H1 (cell line): ENCODE data around the gene COL28A1. TPM values are rescaled to one million over a fixed set of nuclear protein-coding genes. Genes with fewer than 3 reads are reported as not detected.

Experiments
- CTCF ChIA-PET: fragments of 300-600 bp; sonication (Branson Sonifier 250); formaldehyde crosslinking; loops from one replicate; lab custom pipeline; 2021; ENCODE audit not compliant: partially characterized antibody; lab: Charles Lee
- POLR2A ChIA-PET: fragments of 300-600 bp; sonication (Branson Sonifier 250); formaldehyde crosslinking; loops from one replicate; lab custom pipeline; 2021; ENCODE audit warnings: inconsistent platforms; ENCODE audit not compliant: partially characterized antibody; lab: Charles Lee
- DNase-seq, 2 experiments: peaks; one replicate each; pipeline versions ENCODE4 v3.0.0 to v3.0.0-alpha.2; 2010 to 2022; ENCODE audit warnings: low spot score in 2 of 2, low read depth in 1 of 2, mixed read lengths in 1 of 2
- FAIRE-seq: peaks from 2 replicates; lab custom pipeline; 2011; peaks lifted over from hg19 to GRCh38; lab: Jason Lieb, UNC
- H2AFZ ChIP-seq: 2 replicates; pipeline ENCODE4 v1.8.1; 2012; ENCODE audit warnings: low read length, inconsistent platforms
- H2AK5ac ChIP-seq: 2 replicates; pipeline ENCODE4 v1.6.1; 2013; ENCODE audit warnings: low read depth, low read length
- H2BK120ac ChIP-seq: replicated peaks from 2 replicates; pipeline ENCODE3; 2013; ENCODE audit warnings: low read depth, low read length, inconsistent platforms
- H2BK12ac ChIP-seq: 2 replicates; pipeline ENCODE4 v1.6.1; 2013; ENCODE audit warnings: low read depth, low read length
- H2BK15ac ChIP-seq: 2 replicates; pipeline ENCODE4 v1.6.1; 2013; ENCODE audit warnings: low read length
- H2BK20ac ChIP-seq: 2 replicates; pipeline ENCODE4 v1.6.1; 2013; ENCODE audit warnings: low read length
- H2BK5ac ChIP-seq: 2 replicates; pipeline ENCODE4 v1.6.1; 2013; ENCODE audit warnings: low read depth, low read length
- H3K14ac ChIP-seq: 2 replicates; pipeline ENCODE4 v1.6.1; 2013; ENCODE audit warnings: inconsistent platforms; ENCODE audit not compliant: insufficient read length
- H3K18ac ChIP-seq: 2 replicates; pipeline ENCODE4 v1.6.1; 2013; ENCODE audit warnings: low read length; ENCODE audit errors: extremely low read depth
- H3K23ac ChIP-seq: 2 replicates; pipeline ENCODE4 v1.6.1; 2013; ENCODE audit warnings: inconsistent platforms; ENCODE audit not compliant: insufficient read length
- H3K23me2 ChIP-seq: 2 replicates; pipeline ENCODE4 v1.6.1; 2013; ENCODE audit warnings: low read depth, low read length
- H3K27ac ChIP-seq: 2 replicates; pipeline ENCODE4 v1.6.1; 2011; ENCODE audit warnings: low read depth, low read length, inconsistent platforms
- H3K27me3 ChIP-seq, 4 experiments: replicated peaks in 1 of 4; 1 replicate in 1 of 4; 2 replicates in 3 of 4; pipeline versions ENCODE4 v1.6.1 to v1.8.1; 2011 to 2013; ENCODE audit warnings: low read length in 3 of 4, mild to moderate bottlenecking in 3 of 4, inconsistent platforms in 2 of 4, mixed read lengths in 2 of 4, moderate library complexity in 1 of 4; ENCODE audit not compliant: control insufficient read depth in 3 of 4, insufficient read depth in 3 of 4; ENCODE audit errors: extremely low read depth in 1 of 4
- H3K36me3 ChIP-seq, 4 experiments: 2 replicates each; pipeline versions ENCODE4 v1.6.1 to v1.8.1; 2011 to 2013; ENCODE audit warnings: mild to moderate bottlenecking in 4 of 4, low read length in 3 of 4, moderate library complexity in 2 of 4, control low read depth in 1 of 4, inconsistent platforms in 1 of 4; ENCODE audit not compliant: insufficient read depth in 4 of 4, control insufficient read depth in 2 of 4
- H3K4ac ChIP-seq: replicated peaks from 2 replicates; pipeline ENCODE3; 2013; ENCODE audit warnings: low read length, low read depth, mixed read lengths, inconsistent platforms; ENCODE audit not compliant: insufficient read length
- H3K4me1 ChIP-seq, 4 experiments: replicated peaks in 1 of 4; 1 replicate in 1 of 4; 2 replicates in 3 of 4; pipeline versions ENCODE4 v1.6.1 to v1.8.1; 2011 to 2013; ENCODE audit warnings: low read length in 3 of 4, inconsistent platforms in 2 of 4, mixed read lengths in 1 of 4; ENCODE audit not compliant: insufficient read depth in 4 of 4, control insufficient read depth in 3 of 4
- H3K4me2 ChIP-seq, 2 experiments: 2 replicates each; pipeline versions ENCODE4 v1.6.1 to v1.8.1; 2011 to 2013; ENCODE audit warnings: low read depth in 2 of 2, low read length in 2 of 2, control low read depth in 1 of 2, inconsistent platforms in 1 of 2, mild to moderate bottlenecking in 1 of 2; ENCODE audit not compliant: insufficient read depth in 1 of 2
- H3K4me3 ChIP-seq, 4 experiments: fragments of 200-600, 300-600 bp in 1 of 4; sonication (generic), shearing (Covaris generic), sonication (Bioruptor Twin) in 1 of 4; 2 replicates each; pipeline versions ENCODE4 v1.5.1 to v1.8.1; 2011 to 2016; ENCODE audit warnings: low read length in 4 of 4, low read depth in 3 of 4, control low read depth in 2 of 4, inconsistent platforms in 2 of 4, mild to moderate bottlenecking in 2 of 4, mixed read lengths in 1 of 4, moderate library complexity in 1 of 4; ENCODE audit not compliant: insufficient read depth in 2 of 4; ENCODE audit errors: extremely low read depth in 1 of 4
- H3K56ac ChIP-seq: replicated peaks from 2 replicates; pipeline ENCODE3; 2013; ENCODE audit warnings: low read depth, mild to moderate bottlenecking, mixed read lengths, low read length, inconsistent platforms; ENCODE audit not compliant: insufficient read length
- H3K79me1 ChIP-seq: 2 replicates; pipeline ENCODE4 v1.6.1; 2013; ENCODE audit warnings: low read depth, low read length, control low read depth
- H3K79me2 ChIP-seq, 2 experiments: 2 replicates each; pipeline versions ENCODE4 v1.6.1 to v1.8.1; 2012 to 2013; ENCODE audit warnings: low read length in 2 of 2, mild to moderate bottlenecking in 2 of 2, inconsistent platforms in 1 of 2; ENCODE audit not compliant: insufficient read depth in 2 of 2, control insufficient read depth in 1 of 2
- H3K9ac ChIP-seq, 4 experiments: replicated peaks in 1 of 4; 1 replicate in 1 of 4; 2 replicates in 3 of 4; pipeline versions ENCODE4 v1.6.1 to v1.8.1; 2011 to 2013; ENCODE audit warnings: low read depth in 3 of 4, low read length in 3 of 4, control low read depth in 2 of 4, mild to moderate bottlenecking in 2 of 4, moderate library complexity in 2 of 4, inconsistent platforms in 1 of 4; ENCODE audit errors: extremely low read depth in 1 of 4
- H3K9me3 ChIP-seq, 2 experiments: 2 replicates each; pipeline versions ENCODE4 v1.6.1 to v1.8.1; 2012 to 2013; ENCODE audit warnings: mild to moderate bottlenecking in 2 of 2, moderate library complexity in 2 of 2, control low read depth in 1 of 2, inconsistent platforms in 1 of 2, low read depth in 1 of 2, low read length in 1 of 2, mixed read lengths in 1 of 2; ENCODE audit not compliant: insufficient read depth in 2 of 2
- H4K20me1 ChIP-seq, 2 experiments: replicated peaks in 1 of 2; 2 replicates each; pipeline versions ENCODE3 to v1.8.1; 2011 to 2013; ENCODE audit warnings: inconsistent platforms in 2 of 2, low read length in 2 of 2, mild to moderate bottlenecking in 1 of 2; ENCODE audit not compliant: insufficient read depth in 2 of 2, control insufficient read depth in 1 of 2
- H4K5ac ChIP-seq: 2 replicates; pipeline ENCODE4 v1.6.1; 2013; ENCODE audit warnings: low read length, low read depth, mixed read lengths, inconsistent platforms; ENCODE audit not compliant: insufficient read length
- H4K8ac ChIP-seq: 2 replicates; pipeline ENCODE4 v1.8.0; 2013; ENCODE audit warnings: mild to moderate bottlenecking, moderate library complexity, low read length, inconsistent platforms; ENCODE audit not compliant: insufficient read depth; ENCODE audit errors: extremely low read depth
- H4K91ac ChIP-seq: replicated peaks from 2 replicates; pipeline ENCODE3; 2013; ENCODE audit warnings: low read length, mixed read lengths, inconsistent platforms; ENCODE audit not compliant: insufficient read length
- BRCA1 ChIP-seq: IDR thresholded peaks from 2 replicates; pipeline ENCODE4 v1.6.1; 2012; ENCODE audit warnings: low read depth, low read length, improper control_type of control experiment
- GABPA ChIP-seq: IDR thresholded peaks from 2 replicates; pipeline ENCODE4 v1.6.1; 2011; ENCODE audit warnings: mild to moderate bottlenecking, low read length, moderate library complexity, borderline replicate concordance; ENCODE audit not compliant: insufficient read depth
- POLR2AphosphoS5 ChIP-seq: IDR thresholded peaks from 2 replicates; pipeline ENCODE4 v1.6.1; 2011; ENCODE audit warnings: low read depth, low read length
- RFX5 ChIP-seq: IDR thresholded peaks from 2 replicates; pipeline ENCODE4 v1.6.1; 2011; ENCODE audit warnings: low read depth, low read length, improper control_type of control experiment, borderline replicate concordance
- SRF ChIP-seq: IDR thresholded peaks from 2 replicates; pipeline ENCODE4 v1.6.1; 2011; ENCODE audit warnings: mild to moderate bottlenecking, low read depth, low read length, moderate library complexity
- TAF7 ChIP-seq: optimal IDR thresholded peaks from 2 replicates; pipeline ENCODE3; 2011; ENCODE audit warnings: low read depth, mild to moderate bottlenecking, inconsistent platforms, low read length, moderate library complexity, borderline replicate concordance
- ZNF274 ChIP-seq: IDR thresholded peaks from 2 replicates; pipeline ENCODE4 v1.7.0; 2012; ENCODE audit warnings: low read length, borderline replicate concordance; ENCODE audit errors: extremely low read depth
- WGBS, 2 experiments: shearing (Covaris generic) in 1 of 2; methylation state at CpG; one replicate each; pipeline versions ENCODE4 v1.1.6 to v1.1.7; 2013 to 2015; ENCODE audit warnings: low lambda C conversion rate in 2 of 2, mixed read lengths in 2 of 2, inconsistent platforms in 1 of 2, low coverage in 1 of 2, missing lambda C conversion rate in 1 of 2; ENCODE audit not compliant: insufficient replicate concordance in 2 of 2, insufficient coverage in 1 of 2, insufficient read length in 1 of 2; ENCODE audit errors: extremely low coverage in 1 of 2, missing lambda C conversion rate in 1 of 2; 5-methylcytosine and 5-hydroxymethylcytosine counted together
- polyA plus RNA-seq, 7 experiments: library from polyadenylated mRNA; depleted of rRNA in 3 of 7; stranded (reverse) in 5 of 7; unstranded in 2 of 7; fragments of >200 nt in 5 of 7; fragments of 200-250 nt in 2 of 7; gene quantifications; 1 replicate in 5 of 7; 2 replicates in 1 of 7; 4 replicates in 1 of 7; pipeline versions ENCODE4 v1.2.1 to v1.2.3, GENCODE V29; 2011 to 2013; ENCODE audit warnings: missing spikeins in 2 of 7, mixed read lengths in 2 of 7
- total RNA-seq: library from RNA; stranded (reverse); fragmentation: NEBNext Ultra II Directional; extraction: Animal tissue kit (Norgen Biotek cat#: 25700); gene quantifications from 2 replicates; pipeline ENCODE4 v1.2.1, GENCODE V29; 2021

COL28A1 gene
- total and polyA plus RNA-seq, 2 of the 8 experiments (the other 6 are each of a cell fraction or from before 2014, with no cell fraction given), result 0.22 to 0.38 TPM

GRCh38 chr7:7375538-7375937, 160.1 kb downstream of the COL28A1 start:
- Histone ChIP-seq H3K79me1 (no peaks in the 10 kb centered on the region), H3K18ac (no peak overlapping the region), H3K4me3 (no peak overlapping the region), H2BK15ac (no peak overlapping the region), H3K4me2 (no peak overlapping the region), H3K4me1 (no peaks in the 10 kb centered on the region), H2AK5ac (no peak overlapping the region), H4K5ac (no peak overlapping the region), H3K27ac (no peak overlapping the region), H3K27me3 (no peaks in the 10 kb centered on the region), H2BK20ac (no peak overlapping the region), H3K79me2 (no peaks in the 10 kb centered on the region), H4K8ac (no peak overlapping the region), H3K23me2 (no peaks in the 10 kb centered on the region), H4K20me1 (no peaks in the 10 kb centered on the region), H3K9me3 (no peaks in the 10 kb centered on the region), H2BK120ac (no peak overlapping the region), H2BK12ac (no peak overlapping the region), H3K36me3 (no peaks in the 10 kb centered on the region), H3K56ac (no peak overlapping the region), H3K14ac (no peak overlapping the region), H3K4ac (no peak overlapping the region), H4K91ac (no peak overlapping the region), H3K9ac (no peak overlapping the region), H3K23ac (no peak overlapping the region), H2AFZ (no peak overlapping the region), H2BK5ac (no peak overlapping the region)
- CTCF ChIA-PET, result interaction anchor here (0.6 to 1.3 kb wide), 2 partner anchors 28 to 569 kb away, joined by 3 read pairs; no protein-coding TSS in a partner anchor
- POLR2A ChIA-PET, result interaction anchor here (1.1 kb wide), 1 partner anchor 116 kb away, joined by 3 read pairs; no protein-coding TSS in a partner anchor
- 89% methylated on average over 4 of the region's 4 CpGs; no CpG with 5 or more reads in 1 of the 2 experiments for WGBS, 2 experiments
- FAIRE-seq (no peak), DNase-seq (no peak)
- TF ChIP-seq TAF7 (no peak), RFX5 (no peak), BRCA1 (no peak), ZNF274 (no peak), POLR2AphosphoS5 (no peak), SRF (no peak), GABPA (no peak)
